ENCODE results near the gene PFKFB3.

DNA sequence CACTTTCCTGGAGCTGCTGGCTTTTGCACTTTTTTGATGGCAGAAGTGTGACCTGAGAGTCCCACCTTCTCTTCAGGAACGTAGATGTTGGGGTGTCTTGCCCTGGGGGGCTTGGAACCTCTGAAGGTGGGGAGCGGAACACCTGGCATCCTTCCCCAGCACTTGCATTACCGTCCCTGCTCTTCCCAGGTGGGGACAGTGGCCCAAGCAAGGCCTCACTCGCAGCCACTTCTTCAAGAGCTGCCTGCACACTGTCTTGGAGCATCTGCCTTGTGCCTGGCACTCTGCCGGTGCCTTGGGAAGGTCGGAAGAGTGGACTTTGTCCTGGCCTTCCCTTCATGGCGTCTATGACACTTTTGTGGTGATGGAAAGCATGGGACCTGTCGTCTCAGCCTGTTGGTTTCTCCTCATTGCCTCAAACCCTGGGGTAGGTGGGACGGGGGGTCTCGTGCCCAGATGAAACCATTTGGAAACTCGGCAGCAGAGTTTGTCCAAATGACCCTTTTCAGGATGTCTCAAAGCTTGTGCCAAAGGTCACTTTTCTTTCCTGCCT lies 31.1 kb downstream of the PFKFB3 start:
- TF ChIP-seq EZH2 (IDR thresholded peaks at IDR 0.05) (no peak), CTCF (IDR thresholded peaks at IDR 0.05) (no peak)

Measured in neural progenitor cell (in vitro differentiated cells).